ENCODE data around the gene YIPF4. TPM values are rescaled to one million over a fixed set of nuclear protein-coding genes. Genes with fewer than 3 reads are reported as not detected.
"Not testable (repeated sequence)": the region's sequence is repeated elsewhere in the genome, so short reads cannot be mapped to it uniquely, and the experiment has no call there.

The YIPF4 gene
- total and polyA plus RNA-seq, 5 experiments from 2014 or later, result 14.7 to 31.9 (median 16.1) TPM

- Mint-ChIP-seq H3K4me3 (peak overlapping the region; percentile 73 to 98 (median 92)), H3K36me3 (peaks cover 0 to 13% (median 3%) of the 10 kb centered on the region in 3 donors), H3K9me3 (no peaks in the 10 kb centered on the region), H3K4me1 (peaks cover 26 to 52% (median 42%) of the 10 kb centered on the region in 4 donors), H3K27ac (peak overlapping the region; percentile 64 to 98 (median 94)), H3K27me3 (no peaks in the 10 kb centered on the region)
- peak in 1 of 2 donors; percentile 48 for ATAC-seq
- POLR2A ChIA-PET, result interaction anchor here (1.0 to 1.5 kb wide), 2 partner anchors 34 to 43 kb away, joined by 3 read pairs; no protein-coding TSS in a partner anchor
- peak in 4 of 10 donors; percentile 14 to 64 (median 20) for DNase-seq
These were observed 79.8 kb downstream of the YIPF4 start for GRCh38 chr2:32357318-32358110.

- POLR2A ChIA-PET, result interaction anchor here (1.0 kb wide), 1 partner anchor 33 kb away, joined by 3 read pairs; no protein-coding TSS in a partner anchor
- DNase-seq (peak in 3 of 10 donors; percentile 3 to 28 (median 6)), ATAC-seq (no peak)
- H3K36me3 Mint-ChIP-seq, result peaks cover 0 to 13% (median 3%) of the 10 kb centered on the region in 3 donors
- no peaks in the 10 kb centered on the region for H3K9me3 Mint-ChIP-seq
- H3K4me3 Mint-ChIP-seq, result peak overlapping the region; percentile 73 to 98 (median 90)
- no peaks in the 10 kb centered on the region for H3K27me3 Mint-ChIP-seq
- peaks cover 26 to 57% (median 45%) of the 10 kb centered on the region in 4 donors for H3K4me1 Mint-ChIP-seq
- peak overlapping the region; percentile 64 to 96 (median 90) for H3K27ac Mint-ChIP-seq
These were observed 80.4 kb downstream of the YIPF4 start for GRCh38 chr2:32358111-32358482.

GRCh38 chr2:32360416-32360815 is 82.7 kb downstream of the YIPF4 start:
- Mint-ChIP-seq H3K4me1 (peaks cover 34 to 76% (median 66%) of the 10 kb centered on the region in 4 donors), H3K27me3 (no peaks in the 10 kb centered on the region), H3K36me3 (peaks cover 0 to 13% (median 3%) of the 10 kb centered on the region in 3 donors), H3K4me3 (peak overlapping the region in 5 of 10 donors; percentile 1 to 43 (median 20)), H3K27ac (peak overlapping the region in 1 of 10 donors; percentile 55), H3K9me3 (no peaks in the 10 kb centered on the region)
- no peak for DNase-seq
- ATAC-seq, result no peak
- POLR2A ChIA-PET, result no interaction called here

GRCh38 chr2:32362997-32363396 is 85.3 kb downstream of the YIPF4 start:
- POLR2A ChIA-PET, H3K9me3 Mint-ChIP-seq, H3K27me3 Mint-ChIP-seq, DNase-seq, ATAC-seq: not testable (repeated sequence)
- H3K36me3 Mint-ChIP-seq, result peaks cover 0 to 13% (median 5%) of the 10 kb centered on the region in 3 donors
- H3K4me1 Mint-ChIP-seq, result peaks cover 37 to 88% (median 83%) of the 10 kb centered on the region in 4 donors
- peak overlapping the region in 3 of 10 donors; percentile 17 to 50 (median 19) for H3K4me3 Mint-ChIP-seq
- peak overlapping the region in 2 of 10 donors; percentile 8 to 62 for H3K27ac Mint-ChIP-seq

- no peaks in the 10 kb centered on the region for H3K27me3 Mint-ChIP-seq
- peak overlapping the region in 7 of 10 donors; percentile 8 to 54 (median 19) for H3K4me3 Mint-ChIP-seq
- no peaks in the 10 kb centered on the region for H3K9me3 Mint-ChIP-seq
- peaks cover 0 to 11% (median 5%) of the 10 kb centered on the region in 3 donors for H3K36me3 Mint-ChIP-seq
- ATAC-seq (no peak), DNase-seq (no peak)
- H3K4me1 Mint-ChIP-seq, result peaks cover 33 to 87% (median 80%) of the 10 kb centered on the region in 4 donors
- peak overlapping the region in 4 of 10 donors; percentile 7 to 62 (median 12) for H3K27ac Mint-ChIP-seq
- POLR2A ChIA-PET, result interaction anchor here (0.6 kb wide), 1 partner anchor 15 kb away, joined by 3 read pairs; no protein-coding TSS in a partner anchor
These were observed 85.9 kb downstream of the YIPF4 start for GRCh38 chr2:32363597-32363996.

- H3K9me3 Mint-ChIP-seq, POLR2A ChIA-PET, ATAC-seq, DNase-seq, H3K27me3 Mint-ChIP-seq: not testable (repeated sequence)
- Mint-ChIP-seq H3K27ac (peak overlapping the region in 7 of 10 donors; percentile 0 to 53 (median 8)), H3K4me3 (peak overlapping the region in 8 of 10 donors; percentile 21 to 79 (median 48)), H3K36me3 (peaks cover 0 to 10% (median 5%) of the 10 kb centered on the region in 3 donors), H3K4me1 (peaks cover 34 to 87% (median 80%) of the 10 kb centered on the region in 4 donors)
These were observed 86.6 kb downstream of the YIPF4 start for GRCh38 chr2:32364290-32364689.

- POLR2A ChIA-PET, H3K27me3 Mint-ChIP-seq, ATAC-seq, H3K9me3 Mint-ChIP-seq, H3K36me3 Mint-ChIP-seq, DNase-seq: not testable (repeated sequence)
- Mint-ChIP-seq H3K4me3 (peak overlapping the region in 1 of 10 donors; percentile 2), H3K4me1 (peaks cover 28 to 85% (median 73%) of the 10 kb centered on the region in 4 donors), H3K27ac (peak overlapping the region in 1 of 10 donors; percentile 13)
These were observed 88.0 kb downstream of the YIPF4 start for GRCh38 chr2:32365679-32366078.

Other genes starting within 250 kb of the YIPF4 start
- gene DPY30, start 238.1 kb upstream of the YIPF4 start, total RNA-seq, result 10 to 100 TPM; 46.7 to 47.3 TPM
- gene DPY30, start 238.1 kb upstream of the YIPF4 start, polyA plus RNA-seq, result 100 to 1,000 TPM; 151 to 179 (median 159) TPM
- 10 to 100 TPM; 24.8 to 24.9 TPM for gene SPAST, start 214.3 kb upstream of the YIPF4 start, total RNA-seq
- gene SPAST, start 214.3 kb upstream of the YIPF4 start, polyA plus RNA-seq, result 1 to 10 TPM; 6.8 to 9.7 (median 9.0) TPM
- 10 to 100 TPM; 20.7 to 21.6 TPM for gene SLC30A6, start 112.0 kb upstream of the YIPF4 start, total RNA-seq
- gene SLC30A6, start 112.0 kb upstream of the YIPF4 start, polyA plus RNA-seq, result 10 to 100 TPM in 1 of 3 donors, 1 to 10 TPM in 2; 8.9 to 10.3 (median 9.6) TPM
- not detected for gene NLRC4, start 13.0 kb upstream of the YIPF4 start, total RNA-seq
- under 1 TPM in 2 of 3 donors, not detected in 1; 0.13 to 0.16 TPM for gene NLRC4, start 13.0 kb upstream of the YIPF4 start, polyA plus RNA-seq
- gene BIRC6, start 79.1 kb downstream of the YIPF4 start, total RNA-seq, result 100 to 1,000 TPM; 136 to 137 TPM
- 10 to 100 TPM; 17.9 to 28.1 (median 26.1) TPM for gene BIRC6, start 79.1 kb downstream of the YIPF4 start, polyA plus RNA-seq

All from naive thymus-derived CD8-positive, alpha-beta T cell (primary cell).